ENCODE results near the gene RIPK3. TPM values are rescaled to one million over a fixed set of nuclear protein-coding genes. Genes with fewer than 3 reads are reported as not detected.

Gene RIPK3
- total RNA-seq, 1 experiment from 2014 or later: 0.35 TPM

GRCh38 chr14:24347134-24347533 lies 7.3 kb upstream of the RIPK3 start:
- no peak overlapping the region for H3K18ac ChIP-seq (ENCODE audit: insufficient read length, low read depth, low read length)
- Mint-ChIP-seq H3K9me3 (no peaks in the 10 kb centered on the region), H3K4me3 (no peak overlapping the region), H3K27ac (peak overlapping the region in 1 of 3 experiments; percentile 43; a peak in 2 of 7 replicates), H3K4me1 (peaks cover 0 to 6% of the 10 kb centered on the region in 2 experiments; a peak in 2 of 4 replicates), H3K27me3 (ENCODE audit: low read depth) (peaks cover 85% of the 10 kb centered on the region), H3K36me3 (ENCODE audit: insufficient read depth in 1 of 3, low read depth in 3 of 3) (no peaks in the 10 kb centered on the region)
- no peak overlapping the region for H2BK15ac ChIP-seq (ENCODE audit: low read depth, low read length)
- H2BK20ac ChIP-seq (ENCODE audit: low read depth, low read length, poor library complexity, severe bottlenecking): no peak overlapping the region
- no peaks in the 10 kb centered on the region for H4K20me1 ChIP-seq (ENCODE audit: control insufficient read depth, insufficient read depth, insufficient read length)
- no peak for TF ChIP-seq CTCF (conservative IDR thresholded peaks at IDR 0.05)
- H3T11ph ChIP-seq (ENCODE audit: low read length): no peak overlapping the region
- no peaks in the 10 kb centered on the region for H3K4me1 ChIP-seq (ENCODE audit: insufficient read depth, low read length)
- DNase-seq: no peak
- no peak overlapping the region for H4K91ac ChIP-seq (ENCODE audit: insufficient read length, low read depth, low read length)
- H2BK12ac ChIP-seq (ENCODE audit: insufficient read length, low read depth, low read length): no peak overlapping the region
- H3K79me2 ChIP-seq (ENCODE audit: insufficient read depth, low read length): no peaks in the 10 kb centered on the region
- H3K4me2 ChIP-seq (ENCODE audit: insufficient read depth, insufficient read length, low read length): no peak overlapping the region
- no peak overlapping the region for H3K23ac ChIP-seq (ENCODE audit: insufficient read length, low read depth, low read length)
- no peak overlapping the region for H4K8ac ChIP-seq (replicated peaks; ENCODE audit: insufficient read length, low read depth, low read length)
- H3K14ac ChIP-seq (ENCODE audit: insufficient read depth, low read length): no peak overlapping the region; the same call in 1 of the 2 replicates
- no peak overlapping the region for H3K9ac ChIP-seq (ENCODE audit: extremely low read depth, insufficient read length, low read length)
- no peak overlapping the region for H3K56ac ChIP-seq (ENCODE audit: insufficient read length, low read depth, low read length)
- H4K5ac ChIP-seq (ENCODE audit: insufficient read length, low read depth, low read length): no peak overlapping the region
- H3K27ac ChIP-seq (ENCODE audit: insufficient read length, low read depth, low read length): no peak overlapping the region
- no peak overlapping the region for H2BK120ac ChIP-seq (ENCODE audit: low read depth, low read length, poor library complexity, severe bottlenecking)
- peak overlapping the region; percentile 23 for H2AFZ ChIP-seq (ENCODE audit: low read length)
- no peaks in the 10 kb centered on the region for H3K9me3 ChIP-seq (ENCODE audit: control insufficient read depth, low read depth, low read length)
- no peak overlapping the region for H2BK5ac ChIP-seq (ENCODE audit: insufficient read length, low read length)
- H3K23me2 ChIP-seq (ENCODE audit: insufficient read length, low read depth, low read length, poor library complexity, severe bottlenecking): no peaks in the 10 kb centered on the region
- no peak overlapping the region; the same call in 1 of the 2 replicates for H3K4ac ChIP-seq (ENCODE audit: low read depth, low read length)
- no peaks in the 10 kb centered on the region; the same call in 1 of the 2 replicates for H3K27me3 ChIP-seq (ENCODE audit: insufficient read depth, low read length)
- H3K79me1 ChIP-seq (ENCODE audit: insufficient read depth, low read depth, low read length, poor library complexity, severe bottlenecking): no peaks in the 10 kb centered on the region
- no CpG with 5 or more reads among the region's 1 CpG for WGBS (ENCODE audit: extremely low coverage, insufficient read length, low lambda C conversion rate)
- no peak overlapping the region for H2AK5ac ChIP-seq (ENCODE audit: insufficient read length, low read length)
